OCI-LY1 (cell line): Measurements from ENCODE around the gene INO80B.
"Not testable (repeated sequence)": the region's sequence is repeated elsewhere in the genome, so short reads cannot be mapped to it uniquely, and the experiment has no call there.

ENCODE experiments used
- H2AFZ ChIP-seq: fragments of 200-600 bp; sonication (generic), shearing (Covaris generic); 2 replicates; pipeline ENCODE4 v1.6.0; 2014; ENCODE audit warnings: antibody characterized with exemption, mild to moderate bottlenecking, low read length
- H3F3A ChIP-seq: fragments of 200-600 bp; sonication (generic), shearing (Covaris generic); 2 replicates; pipeline ENCODE4 v1.6.0; 2014; ENCODE audit warnings: mild to moderate bottlenecking, antibody characterized with exemption, low read length, moderate library complexity; ENCODE audit not compliant: insufficient read depth
- H3K27ac ChIP-seq: fragments of 200-600 bp; sonication (generic); 2 replicates; pipeline ENCODE4 v1.5.1; 2014; ENCODE audit warnings: low read length, mixed run types, mild to moderate bottlenecking, low read depth; ENCODE audit not compliant: poor library complexity, severe bottlenecking
- H3K27me3 ChIP-seq: fragments of 200-600 bp; sonication (generic); 2 replicates; pipeline ENCODE4 v1.6.0; 2014; ENCODE audit warnings: antibody characterized with exemption, mild to moderate bottlenecking, low read length, moderate library complexity; ENCODE audit not compliant: insufficient read depth
- H3K36me3 ChIP-seq: fragments of 200-600 bp; sonication (generic); 2 replicates; pipeline ENCODE4 v1.6.1; 2014; ENCODE audit warnings: mild to moderate bottlenecking, antibody characterized with exemption, low read length, moderate library complexity, mixed read lengths; ENCODE audit not compliant: insufficient read depth
- H3K4me1 ChIP-seq: fragments of 200-600 bp; sonication (generic); 2 replicates; pipeline ENCODE4 v1.5.1; 2014; ENCODE audit warnings: mild to moderate bottlenecking, low read length, moderate library complexity; ENCODE audit not compliant: insufficient read depth, severe bottlenecking
- H3K4me2 ChIP-seq: fragments of 200-600 bp; sonication (generic), shearing (Covaris generic); 2 replicates; pipeline ENCODE4 v1.6.1; 2014; ENCODE audit warnings: low read length
- H3K4me3 ChIP-seq: fragments of 200-600 bp; sonication (generic); 2 replicates; pipeline ENCODE4 v1.5.1; 2014; ENCODE audit warnings: low read length, low read depth, mild to moderate bottlenecking, mixed read lengths; ENCODE audit not compliant: poor library complexity, severe bottlenecking
- H3K79me2 ChIP-seq: fragments of 200-600 bp; shearing (Covaris generic); 2 replicates; pipeline ENCODE4 v1.6.1; 2016; ENCODE audit warnings: mixed run types, low read length, mixed read lengths; ENCODE audit not compliant: insufficient read depth
- H3K9ac ChIP-seq: fragments of 200-600 bp; sonication (generic), shearing (Covaris generic); 2 replicates; pipeline ENCODE4 v1.6.1; 2014; ENCODE audit warnings: mild to moderate bottlenecking, low read length, mixed read lengths
- H3K9me2 ChIP-seq: fragments of 200-600 bp; sonication (generic), shearing (Covaris generic); 2 replicates; pipeline ENCODE4 v1.6.1; 2014; ENCODE audit warnings: low read depth, mild to moderate bottlenecking, low read length, mixed read lengths
- H3K9me3 ChIP-seq: fragments of 200-600 bp; shearing (Covaris generic); 2 replicates; pipeline ENCODE4 v1.6.1; 2014; ENCODE audit warnings: low read length, mixed read lengths
- H4K20me1 ChIP-seq: fragments of 200-600 bp; sonication (generic), shearing (Covaris generic); 2 replicates; pipeline ENCODE4 v1.6.0; 2016; ENCODE audit warnings: mild to moderate bottlenecking, low read length; ENCODE audit not compliant: insufficient read depth
- EZH2 ChIP-seq: fragments of 200-600 bp; sonication (generic), shearing (Covaris generic); IDR thresholded peaks from 2 replicates; pipeline ENCODE4 v1.8.0; 2017; ENCODE audit warnings: borderline replicate concordance, mixed run types, mild to moderate bottlenecking, antibody characterized with exemption, low read length, moderate library complexity, mixed read lengths
- TF ChIP-seq, protein P1 (sequence below): fragments of 200-600 bp; sonication (generic), shearing (Covaris generic); IDR thresholded peaks from 2 replicates; pipeline ENCODE4 v1.5.1; 2017; ENCODE audit warnings: mild to moderate bottlenecking, antibody characterized with exemption, low read length, moderate library complexity, mixed read lengths

INO80B gene

GRCh38 chr2:74420006-74420405 lies 34.9 kb upstream of the INO80B start:
- no peak for TF ChIP-seq EZH2
- TF ChIP-seq, protein P1, sequence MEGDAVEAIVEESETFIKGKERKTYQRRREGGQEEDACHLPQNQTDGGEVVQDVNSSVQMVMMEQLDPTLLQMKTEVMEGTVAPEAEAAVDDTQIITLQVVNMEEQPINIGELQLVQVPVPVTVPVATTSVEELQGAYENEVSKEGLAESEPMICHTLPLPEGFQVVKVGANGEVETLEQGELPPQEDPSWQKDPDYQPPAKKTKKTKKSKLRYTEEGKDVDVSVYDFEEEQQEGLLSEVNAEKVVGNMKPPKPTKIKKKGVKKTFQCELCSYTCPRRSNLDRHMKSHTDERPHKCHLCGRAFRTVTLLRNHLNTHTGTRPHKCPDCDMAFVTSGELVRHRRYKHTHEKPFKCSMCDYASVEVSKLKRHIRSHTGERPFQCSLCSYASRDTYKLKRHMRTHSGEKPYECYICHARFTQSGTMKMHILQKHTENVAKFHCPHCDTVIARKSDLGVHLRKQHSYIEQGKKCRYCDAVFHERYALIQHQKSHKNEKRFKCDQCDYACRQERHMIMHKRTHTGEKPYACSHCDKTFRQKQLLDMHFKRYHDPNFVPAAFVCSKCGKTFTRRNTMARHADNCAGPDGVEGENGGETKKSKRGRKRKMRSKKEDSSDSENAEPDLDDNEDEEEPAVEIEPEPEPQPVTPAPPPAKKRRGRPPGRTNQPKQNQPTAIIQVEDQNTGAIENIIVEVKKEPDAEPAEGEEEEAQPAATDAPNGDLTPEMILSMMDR: no peak
- H2AFZ ChIP-seq: no peak overlapping the region
- no peaks in the 10 kb centered on the region for H3K9me3 ChIP-seq
- H3K4me2 ChIP-seq: peak overlapping the region; percentile 84; the same call in 1 of the 2 replicates
- peaks cover 22% of the 10 kb centered on the region for H3K4me1 ChIP-seq
- no peak overlapping the region for H3K27ac ChIP-seq
- H3K9me2 ChIP-seq: no peaks in the 10 kb centered on the region
- H4K20me1 ChIP-seq: no peaks in the 10 kb centered on the region
- H3K9ac ChIP-seq: no peak overlapping the region
- peaks cover 5% of the 10 kb centered on the region; the same call in 1 of the 2 replicates for H3K27me3 ChIP-seq
- H3K4me3 ChIP-seq: no peak overlapping the region
- H3K36me3 ChIP-seq: no peaks in the 10 kb centered on the region
- H3F3A ChIP-seq: no peaks in the 10 kb centered on the region
- H3K79me2 ChIP-seq: no peaks in the 10 kb centered on the region

DNA sequence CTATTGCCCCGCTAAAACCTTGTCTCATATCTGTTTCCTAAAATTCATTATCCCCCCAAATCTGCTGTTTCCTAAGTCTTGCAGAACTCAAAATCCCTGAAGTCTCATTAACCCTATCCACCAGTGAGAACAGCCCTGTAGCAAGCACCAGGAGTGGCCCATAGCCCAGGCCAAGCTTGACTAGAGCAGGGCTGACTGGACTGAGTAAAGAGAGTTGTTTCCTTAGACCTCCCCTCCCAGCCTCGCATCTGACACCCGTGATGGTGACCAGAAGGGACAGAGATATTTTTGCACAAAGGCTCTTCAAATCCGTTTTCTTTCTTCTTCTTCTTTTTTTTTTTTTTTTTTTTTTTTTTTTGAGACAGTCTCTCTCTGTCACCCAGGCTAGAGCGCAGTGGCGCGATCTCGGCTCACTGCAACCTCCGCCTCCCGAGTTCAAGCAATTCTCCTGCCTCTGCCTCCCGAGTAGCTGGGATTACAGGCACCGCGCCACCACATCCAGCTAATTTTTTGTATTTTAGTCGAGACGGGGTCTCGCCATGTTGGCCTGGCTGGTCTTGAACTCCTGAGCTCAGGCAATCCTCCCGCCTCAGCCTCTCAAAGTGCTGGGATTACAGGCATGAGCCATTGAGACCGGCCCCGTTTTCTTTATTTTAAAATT lies 34.3 kb upstream of the INO80B start:
- Histone ChIP-seq H3K4me3 (peak overlapping the region; percentile 68), H3K4me1 (peaks cover 22% of the 10 kb centered on the region), H3K4me2 (peak overlapping the region; percentile 84), H3K9ac (peak overlapping the region; percentile 55; the same call in 1 of the 2 replicates)
- H3K9me2 ChIP-seq, H4K20me1 ChIP-seq, H3K36me3 ChIP-seq, H3K27me3 ChIP-seq, H3F3A ChIP-seq, H3K27ac ChIP-seq, H3K9me3 ChIP-seq, H2AFZ ChIP-seq, H3K79me2 ChIP-seq: not testable (repeated sequence)

DNA sequence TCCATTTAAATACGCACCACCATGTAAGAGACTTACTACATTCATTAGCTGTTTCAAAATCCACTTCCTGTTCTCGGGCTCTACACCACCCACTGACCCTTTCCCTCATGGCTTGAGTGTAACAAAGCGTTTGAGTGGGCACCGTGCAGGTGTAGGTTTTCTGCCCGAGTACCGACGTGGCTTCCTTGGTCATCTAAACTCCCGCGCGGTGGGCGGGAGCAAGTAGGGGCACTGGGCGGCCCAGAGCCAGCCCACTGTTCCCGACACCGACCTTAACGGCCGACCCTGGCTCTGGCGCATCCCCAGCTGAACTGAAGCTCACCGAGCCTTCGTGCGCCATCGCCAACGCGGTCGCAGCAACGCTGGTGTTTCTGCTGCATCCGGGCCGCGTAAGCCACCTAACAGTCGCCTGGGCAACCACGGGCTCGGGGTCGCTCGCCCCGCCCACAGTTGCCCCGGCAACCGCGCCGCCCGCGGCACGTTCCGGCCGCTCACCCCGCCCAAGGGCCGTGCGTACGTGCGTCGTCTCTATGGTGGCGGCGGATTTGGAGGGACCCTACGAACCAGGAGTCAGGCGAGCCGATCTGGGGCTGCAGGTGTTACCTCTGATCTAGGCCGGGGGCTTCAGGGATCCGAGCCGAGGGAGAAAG lies 33.5 kb upstream of the INO80B start, which contains the start of the genes C2orf81 and WDR54:
Gene C2orf81 (minus strand): TSS at position 399 of the 650 bp plus-strand sequence. CDS start 59 bp downstream, at position 340.
Gene WDR54 (plus strand): TSS at position 510 of the 650 bp plus-strand sequence. CDS start 424 bp downstream, outside the sequence.
- Histone ChIP-seq H3K9ac (peak within 1 kb of the TSS; percentile 63), H3K9me3 (no peaks in the 10 kb centered on the region), H3K36me3 (no peaks in the 10 kb centered on the region), H3K9me2 (no peaks in the 10 kb centered on the region), H2AFZ (peak within 1 kb of the TSS; percentile 65; the same call in 1 of the 2 replicates), H3K4me3 (peak within 1 kb of the TSS; percentile 68), H3K27me3 (no peaks in the 10 kb centered on the region), H3K4me2 (peak within 1 kb of the TSS; percentile 84), H3K27ac (no peak within 1 kb of the TSS), H3F3A (no peaks in the 10 kb centered on the region), H4K20me1 (no peaks in the 10 kb centered on the region), H3K4me1 (peaks cover 22% of the 10 kb centered on the region), H3K79me2 (no peaks in the 10 kb centered on the region)
- TF ChIP-seq EZH2: no peak
- TF ChIP-seq, protein P1: no peak
